Keratinocyte (primary cell): ENCODE measurements around the gene CCNO.

Source experiments
- CTCF ChIP-seq, 3 experiments: IDR thresholded peaks in 1 of 3; conservative IDR thresholded peaks in 1 of 3; optimal IDR thresholded peaks in 1 of 3; 2 replicates in 2 of 3; 3 replicates in 1 of 3; pipeline versions ENCODE3 to v1.5.1; 2011; ENCODE audit warnings: low read length in 3 of 3, mild to moderate bottlenecking in 3 of 3, moderate library complexity in 2 of 3, control low read depth in 1 of 3, inconsistent platforms in 1 of 3; ENCODE audit not compliant: insufficient read depth in 2 of 3; ENCODE audit errors: extremely low read depth in 1 of 3
- EZH2 ChIP-seq: IDR thresholded peaks from one replicate; pipeline ENCODE4 v1.6.1; 2012; ENCODE audit warnings: inconsistent platforms, mild to moderate bottlenecking, low read length, moderate library complexity

DNA sequence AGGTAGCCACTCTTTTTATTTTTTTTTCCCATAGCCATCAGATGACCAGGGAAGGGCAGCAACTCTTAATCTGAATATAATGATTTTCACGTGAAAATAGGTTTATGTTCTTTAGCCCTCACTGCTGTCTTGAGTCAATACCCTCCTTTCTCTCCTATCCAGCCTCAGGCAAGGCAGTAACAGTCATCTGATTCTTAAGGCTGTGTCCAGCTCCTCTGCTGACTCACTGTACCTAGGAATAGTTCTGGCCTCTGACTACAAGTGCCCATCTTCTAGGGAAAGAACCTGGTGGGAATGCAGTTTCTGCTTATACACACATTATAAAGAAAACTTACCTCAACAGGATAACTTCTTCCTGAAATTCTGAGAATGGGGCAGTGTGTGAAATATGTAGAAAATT is 43.4 kb upstream of the CCNO start:
- TF ChIP-seq CTCF (optimal IDR thresholded peaks at IDR 0.05 in 1 of 3, IDR thresholded peaks at IDR 0.05 in 1 of 3, conservative IDR thresholded peaks at IDR 0.05 in 1 of 3; ENCODE audit: extremely low read depth in 1 of 3, insufficient read depth in 2 of 3, low read length in 3 of 3) (no peak), EZH2 (no peak)
